OCI-LY3 (cell line): Measurements from ENCODE around the gene KCNH2.

Experiments used
- EZH2phosphoT487 ChIP-seq: fragments of 200-600 bp; shearing (Covaris generic); IDR thresholded peaks from 2 replicates; pipeline ENCODE4 v1.6.1; 2018; ENCODE audit warnings: antibody characterized with exemption, mixed run types, low read depth
- TF ChIP-seq, protein P1 (sequence below): fragments of 200-600, 300-600 bp; sonication (generic); IDR thresholded peaks from 2 replicates; pipeline ENCODE4 v1.5.1; 2014; ENCODE audit warnings: antibody characterized with exemption, low read length, low read depth

DNA sequence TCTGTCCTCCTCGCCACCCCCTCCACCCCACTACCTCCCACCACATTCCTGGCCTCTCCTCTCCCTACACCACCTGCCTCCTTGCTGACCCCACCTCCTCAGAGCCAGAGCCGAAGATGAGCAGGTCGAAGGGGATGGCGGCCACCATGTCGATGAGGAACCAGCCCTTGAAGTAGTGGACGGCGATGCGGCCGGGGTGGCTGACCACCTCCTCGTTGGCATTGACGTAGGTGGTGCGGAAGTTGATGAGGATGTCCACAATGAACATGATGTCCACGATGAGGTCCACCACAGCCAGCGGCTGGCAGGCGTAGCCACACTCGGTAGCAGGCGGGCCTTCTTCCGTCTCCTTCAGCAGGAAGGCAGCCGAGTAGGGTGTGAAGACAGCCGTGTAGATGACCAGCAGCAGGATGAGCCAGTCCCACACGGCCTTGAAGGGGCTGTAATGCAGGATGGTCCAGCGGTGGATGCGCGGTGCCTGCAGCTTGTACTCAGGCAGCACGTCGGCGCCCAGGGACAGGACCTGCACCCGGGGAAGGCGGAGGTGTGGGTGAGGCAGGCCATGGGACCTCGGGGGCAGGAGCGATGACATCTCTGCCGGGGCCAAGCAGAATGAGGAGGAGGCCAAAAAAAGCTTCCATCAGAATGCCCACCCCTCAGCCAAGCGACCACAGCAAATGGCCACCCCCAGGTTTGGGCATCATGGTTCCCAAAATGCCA, 25.6 kb downstream of the KCNH2 start:
- TF ChIP-seq, protein P1, sequence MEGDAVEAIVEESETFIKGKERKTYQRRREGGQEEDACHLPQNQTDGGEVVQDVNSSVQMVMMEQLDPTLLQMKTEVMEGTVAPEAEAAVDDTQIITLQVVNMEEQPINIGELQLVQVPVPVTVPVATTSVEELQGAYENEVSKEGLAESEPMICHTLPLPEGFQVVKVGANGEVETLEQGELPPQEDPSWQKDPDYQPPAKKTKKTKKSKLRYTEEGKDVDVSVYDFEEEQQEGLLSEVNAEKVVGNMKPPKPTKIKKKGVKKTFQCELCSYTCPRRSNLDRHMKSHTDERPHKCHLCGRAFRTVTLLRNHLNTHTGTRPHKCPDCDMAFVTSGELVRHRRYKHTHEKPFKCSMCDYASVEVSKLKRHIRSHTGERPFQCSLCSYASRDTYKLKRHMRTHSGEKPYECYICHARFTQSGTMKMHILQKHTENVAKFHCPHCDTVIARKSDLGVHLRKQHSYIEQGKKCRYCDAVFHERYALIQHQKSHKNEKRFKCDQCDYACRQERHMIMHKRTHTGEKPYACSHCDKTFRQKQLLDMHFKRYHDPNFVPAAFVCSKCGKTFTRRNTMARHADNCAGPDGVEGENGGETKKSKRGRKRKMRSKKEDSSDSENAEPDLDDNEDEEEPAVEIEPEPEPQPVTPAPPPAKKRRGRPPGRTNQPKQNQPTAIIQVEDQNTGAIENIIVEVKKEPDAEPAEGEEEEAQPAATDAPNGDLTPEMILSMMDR = no peak
- TF ChIP-seq EZH2phosphoT487 = no peak
